Motor neuron (in vitro differentiated cells): ENCODE results near the gene LZTS3. TPM values are rescaled to one million over a fixed set of nuclear protein-coding genes. Genes with fewer than 3 reads are reported as not detected.
A peak's percentile ranks its signal among the peaks of the same experiment; 100 is the strongest.
"Not testable (repeated sequence)": the region's sequence is repeated elsewhere in the genome, so short reads cannot be mapped to it uniquely, and the experiment has no call there.

Experiments used
- ATAC-seq, 8 experiments: fragments of 200-7000 bp; cut with Tn5 transposase; replicated peaks in 6 of 8; 2 replicates each; pipeline ENCODE4 v1.8.0; 2021; ENCODE audit warnings: mild to moderate bottlenecking in 8 of 8, moderate library complexity in 8 of 8
- H3K27ac ChIP-seq, 2 donors: fragments of 250-450 bp; sonication (Bioruptor Pico); 2 replicates each; pipeline ENCODE4 v1.9.0; 2021; ENCODE audit warnings: antibody characterized with exemption in 2 of 2, mild to moderate bottlenecking in 2 of 2, moderate library complexity in 1 of 2
- H3K4me1 ChIP-seq, 2 donors: fragments of 250-450 bp; sonication (Bioruptor Pico); replicated peaks in 1 of 2; 2 replicates each; pipeline ENCODE4 v1.6.1; 2021; ENCODE audit warnings: antibody characterized with exemption in 2 of 2, mild to moderate bottlenecking in 2 of 2, moderate library complexity in 1 of 2
- H3K4me3 ChIP-seq, 5 donors: fragments of 250-450 bp; sonication (Bioruptor Pico); 2 replicates each; pipeline ENCODE4 v1.9.0; 2021; ENCODE audit warnings: antibody characterized with exemption in 5 of 5, mild to moderate bottlenecking in 5 of 5, moderate library complexity in 4 of 5
- WGBS, 10 experiments: fragments of 450-650 bp; shearing (Covaris generic); methylation state at CpG; one replicate each; pipeline ENCODE4 v1.0.0; 2022; 5-methylcytosine and 5-hydroxymethylcytosine counted together
- in situ Hi-C, 9 experiments: fragments of 400-800 bp; cut with MboI; loops; one replicate each; pipeline ENCODE4 v1.15.0; 2021; ENCODE audit warnings: low sequenced_read_pairs in 9 of 9, low pct_unique_long_range_greater_than_20kb in 2 of 9; ENCODE audit not compliant: unreplicated experiment in 9 of 9
- total RNA-seq, 8 experiments: library from RNA; unstranded; fragments of 300-600 nt; gene quantifications; 2 replicates each; pipeline versions ENCODE4 v1.2.3 to v1.2.4, GENCODE V29; 2022

The LZTS3 gene
- total RNA-seq, 8 experiments from 2014 or later = 2.6 to 27.8 (median 13.9) TPM

DNA sequence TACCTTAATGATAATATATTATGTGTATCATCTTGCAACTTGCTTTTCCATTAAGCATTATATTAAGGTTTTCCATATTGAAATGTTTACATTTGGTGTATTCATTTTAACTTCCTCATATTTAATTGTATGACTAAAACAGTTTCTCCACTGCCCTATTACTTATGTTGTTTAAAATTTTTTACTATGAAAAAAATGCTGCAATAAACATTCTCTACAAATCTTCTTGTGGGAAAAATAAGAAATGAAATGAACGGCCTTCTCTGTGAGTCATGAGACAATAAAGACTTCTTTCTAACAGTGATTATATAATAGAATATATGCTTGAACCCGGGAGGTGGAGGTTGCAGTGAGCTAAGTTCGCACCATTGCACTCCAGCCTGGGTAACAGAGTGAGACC is 39.2 kb downstream of the LZTS3 start:
- Histone ChIP-seq H3K4me1 (no peaks in the 10 kb centered on the region), H3K4me3 (no peak overlapping the region), H3K27ac (no peak overlapping the region)
- ATAC-seq = no peak
- 89 to 100% (median 96%) methylated on average over 1 to 3 of the region's 3 CpGs for WGBS, 10 experiments
- in situ Hi-C loops = no loop called here

DNA sequence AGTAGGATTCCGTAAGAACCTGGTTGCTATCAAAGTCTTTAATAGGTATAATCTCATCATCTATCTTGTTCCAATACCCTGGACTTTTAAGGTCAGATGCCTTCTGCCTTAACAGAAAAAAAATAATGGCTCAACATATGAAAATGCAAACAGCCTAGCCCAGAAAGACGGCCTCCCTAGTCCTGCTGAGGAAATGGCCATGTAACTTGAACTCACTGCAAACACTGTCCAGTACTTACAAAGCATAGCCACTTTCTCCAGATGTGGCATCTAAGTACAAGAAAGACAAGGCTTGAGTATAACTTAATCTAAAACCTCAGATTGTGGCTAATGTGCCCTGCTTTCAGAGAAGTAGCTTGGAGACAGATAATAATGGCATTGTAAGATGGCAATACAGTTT is 40.2 kb downstream of the LZTS3 start:
- in situ Hi-C loops = no loop called here
- no peaks in the 10 kb centered on the region for H3K4me1 ChIP-seq
- H3K4me3 ChIP-seq = no peak overlapping the region
- no peak overlapping the region for H3K27ac ChIP-seq
- 69 to 96% (median 81%) methylated on average over 1 to 2 of the region's 2 CpGs; no CpG with 5 or more reads in 3 of the 10 experiments for WGBS, 10 experiments
- ATAC-seq = peak in 2 of 8 experiments; percentile 27 to 60

DNA sequence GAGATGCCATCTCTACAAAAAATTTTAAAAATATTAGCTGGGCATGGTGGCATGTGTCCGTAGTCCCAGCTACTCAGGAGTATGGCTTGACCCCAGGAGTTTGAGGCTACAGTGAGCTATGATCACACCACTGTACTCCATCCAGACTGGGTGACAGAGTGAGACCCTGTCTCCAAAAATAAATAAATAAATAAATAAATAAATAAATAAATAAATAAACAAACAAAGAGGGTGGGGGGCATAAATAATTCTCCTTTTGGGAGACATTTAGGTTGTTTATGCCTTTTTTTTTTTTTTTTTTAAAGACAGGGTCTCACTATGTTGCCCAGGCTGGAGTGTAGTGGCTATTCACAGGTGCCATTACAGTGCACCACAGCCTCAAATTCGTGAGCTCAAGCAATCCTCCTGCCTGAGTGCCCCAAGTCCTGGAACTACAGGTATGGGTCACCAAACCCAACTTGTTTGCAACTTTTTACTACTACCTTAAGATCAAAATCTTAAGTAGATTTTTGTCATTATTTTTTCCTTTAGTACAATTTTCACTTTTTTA is 43.2 kb downstream of the LZTS3 start:
- WGBS, 10 experiments = 67 to 100% (median 94%) methylated on average over 1 to 2 of the region's 2 CpGs; no CpG with 5 or more reads in 1 of the 10 experiments

DNA sequence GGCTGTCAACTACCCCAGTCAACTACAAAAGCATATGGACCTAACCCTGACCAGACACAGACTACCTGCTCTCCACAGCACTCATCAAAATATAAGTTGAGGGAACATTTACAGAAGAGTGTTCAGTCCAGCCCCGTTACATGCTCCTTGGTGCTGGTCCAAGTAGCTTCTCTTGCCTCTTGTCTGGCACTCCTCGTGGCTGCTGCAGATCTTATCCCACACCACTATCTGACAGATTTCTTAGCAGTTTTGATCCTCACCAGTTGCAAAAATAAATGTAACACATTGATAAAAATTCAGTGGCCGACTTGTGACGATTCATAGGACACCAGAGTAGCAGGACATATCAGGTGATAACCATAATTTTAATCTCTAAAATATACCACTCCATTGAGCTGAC is 44.3 kb downstream of the LZTS3 start:
- in situ Hi-C loops = no loop called here
- Histone ChIP-seq H3K27ac (no peak overlapping the region), H3K4me3 (no peak overlapping the region), H3K4me1 (no peaks in the 10 kb centered on the region)
- ATAC-seq = no peak
- WGBS, 10 experiments = 80 to 94% (median 91%) methylated on average over 1 to 3 of the region's 4 CpGs; no CpG with 5 or more reads in 7 of the 10 experiments

More for the DNA sequence above, 43.2 kb downstream of the LZTS3 start:
- in situ Hi-C loops = no loop called here
- Histone ChIP-seq H3K27ac (no peak overlapping the region), H3K4me3 (no peak overlapping the region), H3K4me1 (no peaks in the 10 kb centered on the region)
- ATAC-seq = no peak

DNA sequence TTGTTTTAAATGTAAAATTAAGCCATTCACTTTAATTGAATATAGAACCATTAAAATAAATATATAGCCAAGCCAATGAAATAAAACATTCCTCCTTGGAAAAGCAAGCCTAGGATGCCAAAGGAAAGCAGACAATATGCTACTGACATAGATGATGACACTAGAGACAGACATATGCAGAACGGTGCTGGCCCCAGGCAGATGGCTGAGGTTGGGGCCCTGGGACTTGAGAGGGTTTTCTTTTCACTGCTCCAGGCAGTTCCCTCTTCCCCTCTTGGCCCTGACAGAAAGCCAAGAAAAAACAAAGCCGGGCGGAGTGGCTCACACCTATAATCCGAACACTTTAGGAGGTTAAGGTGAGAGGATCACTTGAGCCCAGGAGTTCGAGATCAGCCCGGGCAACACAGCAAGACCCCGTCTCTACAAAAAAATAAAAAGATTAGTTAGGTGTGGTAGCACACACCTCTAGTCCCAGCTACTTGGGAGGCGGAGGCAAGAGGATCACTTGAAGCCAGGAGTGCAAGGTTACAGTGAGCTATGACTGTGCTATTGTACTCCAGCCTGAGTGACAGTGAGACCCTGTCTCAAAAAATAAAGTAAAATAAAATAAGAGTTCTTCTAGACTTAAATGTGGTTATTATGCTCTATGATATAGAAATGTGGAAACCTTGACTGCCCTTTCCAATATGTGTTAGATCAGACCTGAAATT is 44.9 kb downstream of the LZTS3 start:
- Histone ChIP-seq H3K4me1 (no peaks in the 10 kb centered on the region), H3K4me3 (no peak overlapping the region), H3K27ac (no peak overlapping the region)
- WGBS, 10 experiments = 0 to 100% (median 80%) methylated on average over 1 to 6 of the region's 8 CpGs; no CpG with 5 or more reads in 4 of the 10 experiments
- peak in 3 of 8 experiments; percentile 58 to 77 (median 59) for ATAC-seq
- in situ Hi-C loops = no loop called here

DNA sequence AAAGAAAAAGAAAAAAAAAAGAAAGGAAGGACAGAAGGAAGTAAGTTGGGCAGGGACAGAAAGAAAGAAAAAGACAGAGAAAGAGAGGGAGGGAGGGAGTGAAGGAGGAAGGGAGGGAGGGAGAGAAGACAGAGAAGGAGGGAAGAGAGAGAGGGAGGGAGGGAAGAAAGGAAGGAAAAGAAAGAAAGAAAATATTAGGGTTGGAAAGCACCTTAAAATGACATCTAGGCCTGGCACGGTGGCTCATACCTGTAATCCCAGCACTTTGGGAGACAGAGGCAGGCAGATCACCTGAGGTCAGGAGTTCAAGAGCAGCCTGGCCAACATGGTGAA is 46.9 kb downstream of the LZTS3 start:
- WGBS, 10 experiments = 80 to 100% (median 100%) methylated on average over 1 of the region's 1 CpG; no CpG with 5 or more reads in 7 of the 10 experiments
- in situ Hi-C loops = no loop called here
- Histone ChIP-seq H3K4me3 (no peak overlapping the region), H3K27ac (no peak overlapping the region), H3K4me1 (no peaks in the 10 kb centered on the region)
- no peak for ATAC-seq

DNA sequence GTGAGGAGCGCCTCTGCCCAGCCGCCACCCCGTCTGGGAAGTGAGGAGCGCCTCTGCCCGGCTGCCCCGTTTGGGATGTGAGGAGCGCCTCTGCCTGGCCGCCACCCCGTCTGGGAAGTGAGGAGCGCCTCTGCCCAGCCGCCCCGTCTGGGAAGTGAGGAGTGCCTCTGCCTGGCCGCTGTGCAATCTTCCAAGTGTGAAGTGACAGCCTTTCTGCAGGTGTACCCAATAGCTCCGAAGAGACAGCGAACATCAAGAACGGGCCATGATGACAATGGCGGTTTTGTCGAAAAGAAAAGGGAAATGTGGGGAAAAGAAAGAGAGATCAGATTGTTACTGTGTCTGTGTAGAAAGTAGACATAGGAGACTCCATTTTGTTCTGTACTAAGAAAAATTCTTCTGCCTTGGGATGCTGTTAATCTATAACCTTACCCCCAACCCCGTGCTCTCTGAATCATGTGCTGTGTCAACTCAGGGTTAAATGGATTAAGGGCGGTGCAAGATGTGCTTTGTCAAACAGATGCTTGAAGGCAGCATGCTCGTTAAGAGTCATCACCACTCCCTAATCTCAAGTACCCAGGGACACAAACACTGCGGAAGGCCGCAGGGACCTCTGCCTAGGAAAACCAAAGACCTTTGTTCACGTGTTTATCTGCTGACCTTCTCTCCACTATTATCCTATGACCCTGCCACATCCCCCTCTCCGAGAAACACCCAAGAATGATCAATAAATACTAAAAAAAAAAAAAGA is 47.4 kb downstream of the LZTS3 start:
- in situ Hi-C loops, H3K4me3 ChIP-seq, ATAC-seq, H3K4me1 ChIP-seq, H3K27ac ChIP-seq: not testable (repeated sequence)
- WGBS, 10 experiments = 69 to 100% (median 85%) methylated on average over 2 to 4 of the region's 25 CpGs; no CpG with 5 or more reads in 5 of the 10 experiments

DNA sequence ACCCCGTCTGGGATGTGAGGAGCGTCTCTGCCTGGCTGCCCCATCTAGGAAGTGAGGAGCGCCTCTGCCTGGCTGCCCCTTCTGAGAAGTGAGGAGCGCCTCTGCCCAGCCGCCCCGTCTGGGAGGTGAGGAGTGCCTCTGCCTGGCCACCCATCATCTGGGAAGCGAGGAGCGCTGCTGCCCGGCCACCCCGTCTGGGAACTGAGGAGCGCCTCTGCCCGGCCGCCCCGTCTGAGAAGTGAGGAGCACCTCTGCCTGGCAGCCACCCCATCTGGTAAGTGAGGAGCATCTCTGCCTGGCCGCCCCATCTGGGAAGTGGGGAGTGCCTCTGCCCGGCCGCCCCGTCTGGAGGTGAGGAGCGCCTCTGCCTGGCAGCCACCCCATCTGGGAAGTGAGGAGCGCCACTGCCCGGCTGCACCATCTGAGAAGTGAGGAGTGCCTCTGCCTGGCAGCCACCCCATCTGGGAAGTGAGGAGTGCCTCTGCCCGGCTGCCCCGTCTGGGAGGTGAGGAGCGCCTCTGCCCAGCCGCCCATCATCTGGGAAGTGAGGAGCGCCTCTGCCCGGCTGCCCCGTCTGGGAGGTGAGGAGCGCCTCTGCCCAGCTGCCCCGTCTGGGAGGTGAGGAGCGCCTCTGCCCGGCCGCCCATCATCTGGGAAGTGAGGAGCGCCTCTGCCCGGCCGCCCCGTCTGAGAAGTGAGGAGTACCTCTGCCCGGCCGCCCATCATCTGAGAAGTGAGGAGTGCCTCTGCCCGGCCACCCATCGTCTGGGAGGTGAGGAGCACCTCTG is 48.4 kb downstream of the LZTS3 start:
- ATAC-seq, H3K27ac ChIP-seq, H3K4me3 ChIP-seq, H3K4me1 ChIP-seq, in situ Hi-C loops: not testable (repeated sequence)
- 80% methylated on average over 2 of the region's 41 CpGs; no CpG with 5 or more reads in 9 of the 10 experiments for WGBS, 10 experiments

DNA sequence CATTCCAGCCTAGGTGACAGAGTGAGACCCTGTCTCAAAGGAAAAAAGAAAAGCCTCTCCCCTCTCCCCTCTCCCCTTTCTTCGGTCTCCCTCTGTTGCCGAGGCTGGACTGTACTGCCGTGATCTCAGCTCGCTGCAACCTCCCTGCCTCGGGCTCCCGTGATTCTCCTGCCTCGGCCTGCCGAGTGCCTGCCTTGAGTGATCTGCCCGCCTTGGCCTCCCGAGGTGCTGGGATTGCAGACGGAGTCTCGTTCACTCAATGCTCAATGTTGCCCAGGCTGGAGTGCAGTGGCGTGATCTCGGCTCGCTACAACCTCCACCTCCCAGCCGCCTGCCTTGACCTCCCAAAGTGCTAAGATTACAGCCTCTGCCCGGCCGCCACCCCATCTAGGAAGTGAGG is 49.2 kb downstream of the LZTS3 start:
- H3K4me3 ChIP-seq, H3K4me1 ChIP-seq, H3K27ac ChIP-seq, ATAC-seq, in situ Hi-C loops: not testable (repeated sequence)
- WGBS, 10 experiments = 100% methylated on average over 1 of the region's 18 CpGs; no CpG with 5 or more reads in 9 of the 10 experiments

DNA sequence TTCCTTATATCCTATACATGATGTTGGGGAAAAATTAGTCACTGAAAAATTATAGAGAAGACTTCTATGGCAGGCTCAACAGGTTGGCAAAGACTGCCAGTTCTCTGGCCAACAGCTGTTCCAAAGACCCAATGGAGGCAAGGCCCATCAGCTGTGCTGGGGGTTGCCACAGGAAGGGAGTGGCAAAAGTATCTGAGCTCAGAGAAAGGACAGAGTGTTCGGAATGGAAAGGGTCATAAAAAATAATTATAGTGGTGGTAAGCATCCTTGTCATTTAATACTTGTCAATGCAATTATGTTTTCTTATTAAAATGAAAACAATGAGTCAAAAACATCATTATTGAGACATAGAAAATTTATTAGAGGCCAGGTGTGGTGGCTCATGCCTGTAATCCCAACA is 49.8 kb downstream of the LZTS3 start:
- no peak overlapping the region for H3K4me3 ChIP-seq
- 80 to 100% (median 100%) methylated on average over 1 of the region's 1 CpG; no CpG with 5 or more reads in 3 of the 10 experiments for WGBS, 10 experiments
- ATAC-seq = no peak
- in situ Hi-C loops = no loop called here
- H3K4me1 ChIP-seq = no peaks in the 10 kb centered on the region
- no peak overlapping the region for H3K27ac ChIP-seq

DNA sequence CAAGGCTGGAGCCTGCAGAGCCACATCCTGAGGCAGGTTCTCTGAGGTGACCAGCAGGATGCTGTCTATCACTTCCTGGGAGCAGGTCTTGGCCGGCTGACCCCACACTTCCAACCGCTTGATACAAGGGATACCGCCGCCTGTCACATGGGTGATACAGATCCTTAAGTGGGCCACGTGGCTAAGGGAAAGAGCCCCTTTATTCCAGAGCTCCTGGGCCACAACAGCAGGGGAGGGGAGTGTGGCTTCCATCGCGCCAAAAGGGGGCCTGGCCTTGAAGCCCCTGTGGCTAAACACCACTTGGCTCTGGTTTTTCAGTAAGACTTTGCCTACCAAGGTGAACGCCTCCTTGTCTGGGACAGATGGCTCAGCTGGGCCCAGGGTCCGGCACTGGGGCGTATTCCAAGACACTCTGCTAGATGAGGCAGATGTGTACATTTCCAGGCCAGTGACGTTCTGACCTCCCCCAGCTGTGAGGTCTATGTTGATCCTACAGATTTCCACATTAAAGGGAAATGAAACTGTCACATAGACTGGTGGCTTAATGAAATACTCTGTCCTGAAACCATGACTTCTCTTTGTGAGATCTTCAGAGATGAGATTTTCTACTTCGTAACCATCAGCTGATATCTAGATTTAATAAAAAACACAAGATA is 51.3 kb downstream of the LZTS3 start:
- no peak for ATAC-seq
- Histone ChIP-seq H3K4me3 (no peak overlapping the region), H3K27ac (no peak overlapping the region), H3K4me1 (no peaks in the 10 kb centered on the region)
- in situ Hi-C loops = no loop called here
- WGBS, 10 experiments = 94 to 100% (median 100%) methylated on average over 1 to 6 of the region's 12 CpGs; no CpG with 5 or more reads in 5 of the 10 experiments

DNA sequence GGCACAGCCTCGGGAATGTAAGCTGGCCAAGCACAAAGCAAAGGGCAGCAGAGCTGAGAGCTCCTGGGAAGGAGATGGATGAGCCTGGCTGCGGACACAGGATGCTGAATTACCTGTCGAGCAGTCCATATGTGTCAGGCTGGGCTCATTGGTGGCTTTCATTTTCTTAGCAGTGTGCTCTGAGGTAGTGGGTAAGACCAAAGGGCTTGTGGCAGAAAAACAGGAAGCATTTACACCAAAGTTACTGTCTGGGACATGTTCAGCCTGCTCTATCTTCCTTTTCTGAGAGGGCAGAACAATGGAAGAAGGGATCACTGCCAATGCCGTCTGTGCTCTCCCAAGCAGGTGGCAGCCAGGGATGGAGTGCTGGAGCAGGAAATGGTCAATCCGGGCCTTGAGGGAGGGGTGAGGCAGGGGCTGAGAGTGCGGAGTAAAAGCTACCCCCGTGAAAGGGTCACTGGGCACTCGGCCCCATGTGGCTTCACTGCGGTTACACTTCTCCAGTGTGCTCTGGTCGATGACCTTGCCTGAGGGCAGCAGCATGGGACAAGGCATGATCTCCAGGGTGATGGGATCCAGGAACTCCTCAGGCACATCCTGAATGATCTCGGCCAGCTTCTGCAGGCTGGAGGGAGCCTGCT is 52.0 kb downstream of the LZTS3 start:
- Histone ChIP-seq H3K4me1 (no peaks in the 10 kb centered on the region), H3K27ac (no peak overlapping the region), H3K4me3 (no peak overlapping the region)
- no peak for ATAC-seq
- WGBS, 10 experiments = 87 to 100% (median 93%) methylated on average over 1 to 10 of the region's 11 CpGs; no CpG with 5 or more reads in 2 of the 10 experiments
- in situ Hi-C loops = no loop called here
